Measurements from ENCODE around the gene GPALPP1.

The GPALPP1 gene

DNA sequence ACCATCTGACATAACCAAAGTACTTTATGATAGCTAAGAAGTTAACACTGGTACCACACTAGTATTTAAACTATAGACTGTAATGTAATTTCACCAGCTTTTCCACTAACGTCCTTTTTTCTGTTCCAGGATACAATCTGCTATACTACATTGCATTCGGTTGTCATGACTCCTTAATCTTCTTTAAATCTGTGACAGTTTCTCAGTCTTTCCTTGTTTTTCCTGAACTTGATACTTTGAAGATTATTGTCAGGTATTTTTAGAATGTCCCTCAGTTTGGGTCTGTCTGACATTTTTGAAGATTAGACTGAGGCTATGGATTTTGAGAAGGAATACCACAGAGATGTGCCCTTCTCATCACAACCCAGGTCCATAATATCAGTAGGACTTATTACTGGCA, 36.7 kb upstream of the GPALPP1 start:
- H3F3A ChIP-seq (ENCODE audit: insufficient read depth, low read length), result no peaks in the 10 kb centered on the region
- H3K27ac ChIP-seq (ENCODE audit: low read length), result no peak overlapping the region
- H3K4me2 ChIP-seq (ENCODE audit: low read depth, low read length), result no peak overlapping the region
- DNase-seq, result no peak
- TF ChIP-seq, protein P1, sequence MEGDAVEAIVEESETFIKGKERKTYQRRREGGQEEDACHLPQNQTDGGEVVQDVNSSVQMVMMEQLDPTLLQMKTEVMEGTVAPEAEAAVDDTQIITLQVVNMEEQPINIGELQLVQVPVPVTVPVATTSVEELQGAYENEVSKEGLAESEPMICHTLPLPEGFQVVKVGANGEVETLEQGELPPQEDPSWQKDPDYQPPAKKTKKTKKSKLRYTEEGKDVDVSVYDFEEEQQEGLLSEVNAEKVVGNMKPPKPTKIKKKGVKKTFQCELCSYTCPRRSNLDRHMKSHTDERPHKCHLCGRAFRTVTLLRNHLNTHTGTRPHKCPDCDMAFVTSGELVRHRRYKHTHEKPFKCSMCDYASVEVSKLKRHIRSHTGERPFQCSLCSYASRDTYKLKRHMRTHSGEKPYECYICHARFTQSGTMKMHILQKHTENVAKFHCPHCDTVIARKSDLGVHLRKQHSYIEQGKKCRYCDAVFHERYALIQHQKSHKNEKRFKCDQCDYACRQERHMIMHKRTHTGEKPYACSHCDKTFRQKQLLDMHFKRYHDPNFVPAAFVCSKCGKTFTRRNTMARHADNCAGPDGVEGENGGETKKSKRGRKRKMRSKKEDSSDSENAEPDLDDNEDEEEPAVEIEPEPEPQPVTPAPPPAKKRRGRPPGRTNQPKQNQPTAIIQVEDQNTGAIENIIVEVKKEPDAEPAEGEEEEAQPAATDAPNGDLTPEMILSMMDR (IDR thresholded peaks at IDR 0.05; ENCODE audit: low read length), result no peak
- TF ChIP-seq EZH2phosphoT487 (IDR thresholded peaks at IDR 0.05; ENCODE audit: low read length) (no peak), EZH2 (optimal IDR thresholded peaks at IDR 0.05; ENCODE audit: low read depth, low read length) (no peak)
- no peak overlapping the region for H3K4me3 ChIP-seq (ENCODE audit: low read length)
- H3K4me1 ChIP-seq (ENCODE audit: low read length), result no peaks in the 10 kb centered on the region
- H3K9me2 ChIP-seq (replicated peaks; ENCODE audit: insufficient read depth, low read length), result no peaks in the 10 kb centered on the region
- H3K79me2 ChIP-seq (ENCODE audit: low read length), result no peaks in the 10 kb centered on the region
- H3K9me3 ChIP-seq (replicated peaks; ENCODE audit: insufficient read depth, low read length), result no peaks in the 10 kb centered on the region
- H3K27me3 ChIP-seq (replicated peaks; ENCODE audit: insufficient read depth, low read length), result no peaks in the 10 kb centered on the region
- no peaks in the 10 kb centered on the region for H3K36me3 ChIP-seq (replicated peaks; ENCODE audit: insufficient read depth, low read length)
- no peak overlapping the region for H2AFZ ChIP-seq (ENCODE audit: low read length)
- H4K20me1 ChIP-seq (ENCODE audit: insufficient read depth, low read length), result no peaks in the 10 kb centered on the region
- H3K9ac ChIP-seq (ENCODE audit: low read length), result no peak overlapping the region

DNA sequence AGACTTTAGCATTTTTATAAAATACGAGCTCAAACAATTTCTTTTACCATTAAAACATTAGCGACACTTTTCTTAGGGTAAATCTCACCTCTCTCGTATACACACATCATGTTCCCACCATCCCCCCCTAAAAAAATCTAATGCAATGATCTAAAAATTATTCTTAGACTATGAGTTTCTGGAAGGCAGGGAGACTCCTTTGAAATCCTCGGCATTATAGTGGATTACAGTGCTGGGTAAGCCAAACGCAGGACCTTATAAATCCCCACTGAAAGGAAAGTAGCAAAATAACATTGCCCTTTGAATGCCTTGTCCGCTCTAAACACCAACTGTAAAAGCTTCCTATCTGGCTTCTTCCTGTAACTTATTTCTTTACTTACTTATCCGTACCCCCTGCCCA, 35.1 kb upstream of the GPALPP1 start:
- Histone ChIP-seq H3K27ac (ENCODE audit: low read length) (no peak overlapping the region), H3K4me2 (ENCODE audit: low read depth, low read length) (no peak overlapping the region), H3K4me1 (ENCODE audit: low read length) (no peaks in the 10 kb centered on the region), H3K9me2 (replicated peaks; ENCODE audit: insufficient read depth, low read length) (no peaks in the 10 kb centered on the region), H3K9ac (ENCODE audit: low read length) (no peak overlapping the region), H4K20me1 (ENCODE audit: insufficient read depth, low read length) (no peaks in the 10 kb centered on the region), H3K27me3 (replicated peaks; ENCODE audit: insufficient read depth, low read length) (no peaks in the 10 kb centered on the region), H3K36me3 (replicated peaks; ENCODE audit: insufficient read depth, low read length) (no peaks in the 10 kb centered on the region), H3K4me3 (ENCODE audit: low read length) (no peak overlapping the region), H3K79me2 (ENCODE audit: low read length) (no peaks in the 10 kb centered on the region), H2AFZ (ENCODE audit: low read length) (no peak overlapping the region), H3F3A (ENCODE audit: insufficient read depth, low read length) (no peaks in the 10 kb centered on the region), H3K9me3 (replicated peaks; ENCODE audit: insufficient read depth, low read length) (no peaks in the 10 kb centered on the region)
- TF ChIP-seq, protein P1 (IDR thresholded peaks at IDR 0.05; ENCODE audit: low read length), result no peak
- TF ChIP-seq EZH2 (optimal IDR thresholded peaks at IDR 0.05; ENCODE audit: low read depth, low read length) (no peak), EZH2phosphoT487 (IDR thresholded peaks at IDR 0.05; ENCODE audit: low read length) (no peak)
- no peak for DNase-seq

DNA sequence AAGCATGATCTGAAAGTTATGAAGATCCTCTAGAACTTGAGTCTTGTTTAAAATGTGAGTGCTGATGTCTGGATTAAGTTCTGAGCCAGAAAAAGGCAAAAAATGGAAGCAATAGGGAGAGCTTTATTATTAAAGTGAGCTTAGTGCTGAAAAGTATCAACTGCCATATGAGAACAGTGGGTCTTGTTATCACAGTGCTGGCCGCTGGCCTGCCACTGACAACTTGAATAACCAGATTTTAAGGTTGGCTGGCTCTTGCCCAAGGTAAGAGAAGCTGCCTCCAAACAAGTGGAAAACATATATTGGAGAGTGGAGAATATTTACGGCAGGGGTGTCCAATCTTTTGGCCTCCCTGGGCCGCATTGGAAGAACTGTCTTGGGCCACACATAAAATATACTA, 33.9 kb upstream of the GPALPP1 start:
- H3K9me3 ChIP-seq (replicated peaks; ENCODE audit: insufficient read depth, low read length), result no peaks in the 10 kb centered on the region
- H3K27me3 ChIP-seq (replicated peaks; ENCODE audit: insufficient read depth, low read length), result no peaks in the 10 kb centered on the region
- H3K36me3 ChIP-seq (replicated peaks; ENCODE audit: insufficient read depth, low read length), result no peaks in the 10 kb centered on the region
- no peaks in the 10 kb centered on the region for H4K20me1 ChIP-seq (ENCODE audit: insufficient read depth, low read length)
- no peak overlapping the region for H2AFZ ChIP-seq (ENCODE audit: low read length)
- H3K79me2 ChIP-seq (ENCODE audit: low read length), result no peaks in the 10 kb centered on the region
- no peaks in the 10 kb centered on the region for H3K9me2 ChIP-seq (replicated peaks; ENCODE audit: insufficient read depth, low read length)
- TF ChIP-seq EZH2phosphoT487 (IDR thresholded peaks at IDR 0.05; ENCODE audit: low read length) (no peak), EZH2 (optimal IDR thresholded peaks at IDR 0.05; ENCODE audit: low read depth, low read length) (no peak)
- TF ChIP-seq, protein P1 (IDR thresholded peaks at IDR 0.05; ENCODE audit: low read length), result no peak
- no peak for DNase-seq
- H3K4me3 ChIP-seq (ENCODE audit: low read length), result no peak overlapping the region
- H3K27ac ChIP-seq (ENCODE audit: low read length), result no peak overlapping the region
- H3K4me1 ChIP-seq (ENCODE audit: low read length), result no peaks in the 10 kb centered on the region
- no peaks in the 10 kb centered on the region for H3F3A ChIP-seq (ENCODE audit: insufficient read depth, low read length)
- no peak overlapping the region for H3K9ac ChIP-seq (ENCODE audit: low read length)
- no peak overlapping the region for H3K4me2 ChIP-seq (ENCODE audit: low read depth, low read length)
